Keratinocyte (primary cell): Measurements from ENCODE around the gene NPFFR2. TPM values are rescaled to one million over a fixed set of nuclear protein-coding genes. Genes with fewer than 3 reads are reported as not detected.

Source experiments
- DNase-seq: peaks from one replicate; pipeline ENCODE4 v3.0.0-alpha.2; 2011; ENCODE audit warnings: low read depth, missing footprints, low spot score
- FAIRE-seq: peaks from 2 replicates; lab custom pipeline; 2011; peaks lifted over from hg19 to GRCh38; lab: Jason Lieb, UNC
- H2AFZ ChIP-seq: 2 replicates; pipeline ENCODE4 v1.6.0; 2012; ENCODE audit warnings: low read length, control low read depth, inconsistent platforms; ENCODE audit not compliant: control insufficient read depth
- H3K27ac ChIP-seq: 2 replicates; pipeline ENCODE4 v1.5.1; 2011; ENCODE audit warnings: low read length; ENCODE audit not compliant: control insufficient read depth, insufficient read depth
- H3K27me3 ChIP-seq: 3 replicates; pipeline ENCODE4 v1.6.0; 2011; ENCODE audit warnings: low read length; ENCODE audit not compliant: control insufficient read depth, insufficient read depth; ENCODE audit errors: extremely low read depth
- H3K36me3 ChIP-seq, 2 experiments: 2 replicates in 1 of 2; 3 replicates in 1 of 2; pipeline ENCODE4 v1.5.1; 2011; ENCODE audit warnings: low read length in 2 of 2, mild to moderate bottlenecking in 1 of 2; ENCODE audit not compliant: control insufficient read depth in 2 of 2, insufficient read depth in 2 of 2; ENCODE audit errors: extremely low read depth in 1 of 2
- H3K4me1 ChIP-seq: 3 replicates; pipeline ENCODE4 v1.5.1; 2011; ENCODE audit warnings: low read length; ENCODE audit not compliant: control insufficient read depth, insufficient read depth; ENCODE audit errors: extremely low read depth
- H3K4me2 ChIP-seq: 3 replicates; pipeline ENCODE4 v1.6.0; 2011; ENCODE audit warnings: low read depth, low read length; ENCODE audit not compliant: control insufficient read depth, insufficient read depth; ENCODE audit errors: extremely low read depth
- H3K4me3 ChIP-seq, 3 experiments: fragments of 200-600 bp in 1 of 3; sonication (generic) in 1 of 3; 2 replicates in 2 of 3; 3 replicates in 1 of 3; pipeline ENCODE4 v1.5.1; 2011 to 2016; ENCODE audit warnings: low read length in 3 of 3, mild to moderate bottlenecking in 3 of 3, control low read depth in 2 of 3, inconsistent platforms in 1 of 3, low read depth in 1 of 3, mixed read lengths in 1 of 3, mixed run types in 1 of 3, moderate library complexity in 1 of 3; ENCODE audit not compliant: control insufficient read depth in 2 of 3, insufficient read depth in 2 of 3; ENCODE audit errors: extremely low read depth in 1 of 3
- H3K79me2 ChIP-seq: 2 replicates; pipeline ENCODE4 v1.6.0; 2012; ENCODE audit warnings: low read length; ENCODE audit not compliant: control insufficient read depth, insufficient read depth
- H3K9ac ChIP-seq: 3 replicates; pipeline ENCODE4 v1.6.0; 2011; ENCODE audit warnings: low read length; ENCODE audit not compliant: control insufficient read depth, insufficient read depth; ENCODE audit errors: extremely low read depth
- H3K9me1 ChIP-seq: 3 replicates; pipeline ENCODE4 v1.6.0; 2011; ENCODE audit warnings: low read length; ENCODE audit not compliant: control insufficient read depth, insufficient read depth; ENCODE audit errors: extremely low read depth
- H3K9me3 ChIP-seq: 2 replicates; pipeline ENCODE4 v1.5.1; 2012; ENCODE audit warnings: low read depth, low read length; ENCODE audit not compliant: control insufficient read depth
- H4K20me1 ChIP-seq: 3 replicates; pipeline ENCODE4 v1.6.0; 2011; ENCODE audit warnings: low read length; ENCODE audit not compliant: control insufficient read depth, insufficient read depth; ENCODE audit errors: extremely low read depth
- EZH2 ChIP-seq: IDR thresholded peaks from one replicate; pipeline ENCODE4 v1.6.1; 2012; ENCODE audit warnings: inconsistent platforms, mild to moderate bottlenecking, low read length, moderate library complexity
- dilution Hi-C: fragments of 300-500 bp; cut with MboI; formaldehyde crosslinking; loops from one replicate; pipeline ENCODE4 v1.7.0; 2020; ENCODE audit warnings: low sequenced_read_pairs; ENCODE audit not compliant: extremely low pct_ligation_motif_present
- polyA plus RNA-seq, 5 experiments: library from polyadenylated mRNA; depleted of rRNA in 3 of 5; stranded (reverse) in 3 of 5; stranded (forward) in 1 of 5; unstranded in 1 of 5; fragments of >200 nt; gene quantifications; 1 replicate in 1 of 5; 2 replicates in 3 of 5; 3 replicates in 1 of 5; pipeline versions ENCODE4 v1.2.1 to v1.2.3, GENCODE V29; 2011 to 2012; ENCODE audit warnings: missing spikeins in 2 of 5, low read depth in 1 of 5, low replicate concordance in 1 of 5
- TF ChIP-seq, protein P1 (sequence below), 3 experiments: IDR thresholded peaks in 1 of 3; conservative IDR thresholded peaks in 1 of 3; optimal IDR thresholded peaks in 1 of 3; 2 replicates in 2 of 3; 3 replicates in 1 of 3; pipeline versions ENCODE3 to v1.5.1; 2011; ENCODE audit warnings: low read length in 3 of 3, mild to moderate bottlenecking in 3 of 3, moderate library complexity in 2 of 3, control low read depth in 1 of 3, inconsistent platforms in 1 of 3; ENCODE audit not compliant: insufficient read depth in 2 of 3; ENCODE audit errors: extremely low read depth in 1 of 3

Gene NPFFR2
- polyA plus RNA-seq, 1 donor (not counting 4 experiments of a cell fraction or from before 2014, with no cell fraction given) = not detected

- Histone ChIP-seq H3K9ac (no peak overlapping the region), H3K27me3 (no peaks in the 10 kb centered on the region), H3K36me3 (no peaks in the 10 kb centered on the region), H3K4me3 (no peak overlapping the region), H3K27ac (peak overlapping the region; percentile 47), H3K79me2 (no peaks in the 10 kb centered on the region), H3K4me1 (peaks cover 4% of the 10 kb centered on the region), H2AFZ (no peak overlapping the region), H3K9me1 (no peaks in the 10 kb centered on the region), H3K9me3 (no peaks in the 10 kb centered on the region), H4K20me1 (no peaks in the 10 kb centered on the region), H3K4me2 (no peak overlapping the region)
- dilution Hi-C loops = no loop called here
- peak; percentile 81 for DNase-seq
- peak; percentile 84 for FAIRE-seq
- TF ChIP-seq, protein P1, sequence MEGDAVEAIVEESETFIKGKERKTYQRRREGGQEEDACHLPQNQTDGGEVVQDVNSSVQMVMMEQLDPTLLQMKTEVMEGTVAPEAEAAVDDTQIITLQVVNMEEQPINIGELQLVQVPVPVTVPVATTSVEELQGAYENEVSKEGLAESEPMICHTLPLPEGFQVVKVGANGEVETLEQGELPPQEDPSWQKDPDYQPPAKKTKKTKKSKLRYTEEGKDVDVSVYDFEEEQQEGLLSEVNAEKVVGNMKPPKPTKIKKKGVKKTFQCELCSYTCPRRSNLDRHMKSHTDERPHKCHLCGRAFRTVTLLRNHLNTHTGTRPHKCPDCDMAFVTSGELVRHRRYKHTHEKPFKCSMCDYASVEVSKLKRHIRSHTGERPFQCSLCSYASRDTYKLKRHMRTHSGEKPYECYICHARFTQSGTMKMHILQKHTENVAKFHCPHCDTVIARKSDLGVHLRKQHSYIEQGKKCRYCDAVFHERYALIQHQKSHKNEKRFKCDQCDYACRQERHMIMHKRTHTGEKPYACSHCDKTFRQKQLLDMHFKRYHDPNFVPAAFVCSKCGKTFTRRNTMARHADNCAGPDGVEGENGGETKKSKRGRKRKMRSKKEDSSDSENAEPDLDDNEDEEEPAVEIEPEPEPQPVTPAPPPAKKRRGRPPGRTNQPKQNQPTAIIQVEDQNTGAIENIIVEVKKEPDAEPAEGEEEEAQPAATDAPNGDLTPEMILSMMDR (optimal IDR thresholded peaks at IDR 0.05 in 1 of 3, IDR thresholded peaks at IDR 0.05 in 1 of 3, conservative IDR thresholded peaks at IDR 0.05 in 1 of 3; ENCODE audit: extremely low read depth in 1 of 3, insufficient read depth in 2 of 3, low read length in 3 of 3) = no peak
- TF ChIP-seq EZH2 = no peak
Observed at GRCh38 chr4:72112514-72113156, 80.8 kb downstream of the NPFFR2 start.

DNA sequence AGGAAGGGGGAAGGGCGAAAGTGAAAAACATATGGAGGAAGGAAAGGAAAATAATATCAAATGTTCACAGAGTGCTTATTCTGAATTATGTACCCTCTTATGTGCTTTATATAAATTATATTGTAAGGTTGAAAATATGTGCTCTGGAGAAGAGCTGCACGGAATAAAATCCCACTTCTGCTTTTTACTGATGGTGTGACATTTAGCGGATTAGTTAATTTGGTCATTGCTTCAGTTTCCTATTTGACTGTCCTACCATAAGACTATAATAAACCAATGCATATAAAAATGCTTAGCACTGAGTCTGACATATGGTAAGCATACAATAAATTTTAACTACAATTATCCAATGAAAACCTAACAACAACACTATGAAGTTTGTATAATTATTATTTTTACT is 86.2 kb downstream of the NPFFR2 start:
- Histone ChIP-seq H3K79me2 (no peaks in the 10 kb centered on the region), H3K9me3 (no peaks in the 10 kb centered on the region), H3K4me2 (no peak overlapping the region), H3K36me3 (no peaks in the 10 kb centered on the region), H3K9ac (no peak overlapping the region), H3K27ac (no peak overlapping the region), H3K4me3 (no peak overlapping the region), H2AFZ (no peak overlapping the region), H4K20me1 (no peaks in the 10 kb centered on the region), H3K9me1 (no peaks in the 10 kb centered on the region), H3K4me1 (no peaks in the 10 kb centered on the region), H3K27me3 (no peaks in the 10 kb centered on the region)
- FAIRE-seq (no peak), DNase-seq (no peak)
- TF ChIP-seq, protein P1 (optimal IDR thresholded peaks at IDR 0.05 in 1 of 3, IDR thresholded peaks at IDR 0.05 in 1 of 3, conservative IDR thresholded peaks at IDR 0.05 in 1 of 3; ENCODE audit: extremely low read depth in 1 of 3, insufficient read depth in 2 of 3, low read length in 3 of 3) = no peak
- TF ChIP-seq EZH2 = no peak
- dilution Hi-C loops = no loop called here
